Measurements from ENCODE around the gene ZSCAN22.

DNA sequence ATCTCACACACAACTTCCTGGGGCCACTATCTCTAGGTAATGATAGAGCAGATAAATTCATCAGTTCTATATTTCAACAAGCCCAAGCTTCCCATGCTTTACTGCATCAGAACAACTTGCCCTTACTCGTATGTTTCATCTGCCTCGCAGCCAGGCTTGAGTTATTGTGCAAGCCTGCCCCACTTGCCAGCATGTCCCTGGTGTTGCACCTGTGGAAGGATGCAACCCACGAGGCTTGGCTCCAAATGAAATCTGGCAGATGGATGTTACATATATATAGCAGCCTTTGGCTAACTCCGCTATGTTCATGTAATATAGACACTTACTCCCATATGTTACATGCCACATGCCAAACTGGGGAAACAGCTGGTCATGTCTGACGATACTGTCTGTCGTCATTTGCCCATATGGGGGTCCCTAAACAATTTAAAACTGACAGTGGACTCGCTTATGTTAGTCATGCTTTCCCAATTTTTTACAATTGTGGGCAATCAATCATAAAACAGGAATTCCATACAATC, 15.4 kb upstream of the ZSCAN22 start:
- TF ChIP-seq, protein P1, sequence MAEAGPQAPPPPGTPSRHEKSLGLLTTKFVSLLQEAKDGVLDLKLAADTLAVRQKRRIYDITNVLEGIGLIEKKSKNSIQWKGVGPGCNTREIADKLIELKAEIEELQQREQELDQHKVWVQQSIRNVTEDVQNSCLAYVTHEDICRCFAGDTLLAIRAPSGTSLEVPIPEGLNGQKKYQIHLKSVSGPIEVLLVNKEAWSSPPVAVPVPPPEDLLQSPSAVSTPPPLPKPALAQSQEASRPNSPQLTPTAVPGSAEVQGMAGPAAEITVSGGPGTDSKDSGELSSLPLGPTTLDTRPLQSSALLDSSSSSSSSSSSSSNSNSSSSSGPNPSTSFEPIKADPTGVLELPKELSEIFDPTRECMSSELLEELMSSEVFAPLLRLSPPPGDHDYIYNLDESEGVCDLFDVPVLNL (CRISPR knock-in tag; IDR thresholded peaks at IDR 0.05; ENCODE audit: borderline replicate concordance, low read depth), result no peak
- TF ChIP-seq CTCF (IDR thresholded peaks at IDR 0.05) (no peak), ATF2 (CRISPR knock-in tag; IDR thresholded peaks at IDR 0.05; ENCODE audit: borderline replicate concordance, low read depth) (no peak), ATF3 (CRISPR knock-in tag; conservative IDR thresholded peaks at IDR 0.05) (no peak), ZNF138 (CRISPR knock-in tag; conservative IDR thresholded peaks at IDR 0.05) (no peak), ATF1 (CRISPR knock-in tag; IDR thresholded peaks at IDR 0.05) (no peak)
- TF ChIP-seq, protein P2, sequence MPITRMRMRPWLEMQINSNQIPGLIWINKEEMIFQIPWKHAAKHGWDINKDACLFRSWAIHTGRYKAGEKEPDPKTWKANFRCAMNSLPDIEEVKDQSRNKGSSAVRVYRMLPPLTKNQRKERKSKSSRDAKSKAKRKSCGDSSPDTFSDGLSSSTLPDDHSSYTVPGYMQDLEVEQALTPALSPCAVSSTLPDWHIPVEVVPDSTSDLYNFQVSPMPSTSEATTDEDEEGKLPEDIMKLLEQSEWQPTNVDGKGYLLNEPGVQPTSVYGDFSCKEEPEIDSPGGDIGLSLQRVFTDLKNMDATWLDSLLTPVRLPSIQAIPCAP (CRISPR knock-in tag; IDR thresholded peaks at IDR 0.05), result no peak
